A673 (cell line): ENCODE data around the gene ADARB2. TPM values are rescaled to one million over a fixed set of nuclear protein-coding genes. Genes with fewer than 3 reads are reported as not detected.
"Not testable (repeated sequence)": the region's sequence is repeated elsewhere in the genome, so short reads cannot be mapped to it uniquely, and the experiment has no call there.

Experiments
- BruUV-seq: library from RNA; stranded (reverse); fragments of 400-500 nt; replicated peaks from 2 replicates; lab custom pipeline; 2021; lab: Mats Ljungman, UMichigan
- CTCF ChIA-PET: fragments of 300-600 bp; sonication (Branson Sonifier 250); formaldehyde crosslinking; loops from one replicate; lab custom pipeline; 2022; ENCODE audit warnings: antibody characterized with exemption; lab: Charles Lee
- POLR2A ChIA-PET: fragments of 300-600 bp; sonication (Branson Sonifier 250); formaldehyde crosslinking; loops from one replicate; lab custom pipeline; 2022; ENCODE audit warnings: antibody characterized with exemption; ENCODE audit not compliant: low non-redundant PET; lab: Charles Lee
- DNase-seq: peaks from one replicate; pipeline ENCODE4 v3.0.0-alpha.2; 2015; ENCODE audit warnings: low spot score
- H3K27ac ChIP-seq: fragments of 200-600 bp; sonication (generic); 2 replicates; pipeline ENCODE4 v1.5.1; 2016; ENCODE audit warnings: mixed run types, low read depth, mild to moderate bottlenecking, mixed read lengths, antibody characterized with exemption, low read length; ENCODE audit not compliant: poor library complexity, severe bottlenecking
- H3K27me3 ChIP-seq: fragments of 200-600 bp; sonication (generic); replicated peaks from 2 replicates; pipeline ENCODE4 v1.6.1; 2017; ENCODE audit warnings: mixed run types, low read depth, mild to moderate bottlenecking, mixed read lengths, antibody characterized with exemption, low read length; ENCODE audit not compliant: insufficient read depth, poor library complexity
- H3K36me3 ChIP-seq: fragments of 200-600 bp; sonication (generic); 2 replicates; pipeline ENCODE4 v1.6.1; 2016; ENCODE audit warnings: mixed run types, mild to moderate bottlenecking, mixed read lengths, antibody characterized with exemption, low read length; ENCODE audit not compliant: insufficient read depth, poor library complexity, severe bottlenecking
- H3K4me1 ChIP-seq: fragments of 200-600 bp; sonication (generic); 2 replicates; pipeline ENCODE4 v1.6.1; 2017; ENCODE audit warnings: mixed run types, mild to moderate bottlenecking, mixed read lengths, antibody characterized with exemption, low read length; ENCODE audit not compliant: insufficient read depth, poor library complexity, severe bottlenecking
- H3K4me3 ChIP-seq: fragments of 200-600 bp; sonication (generic); 2 replicates; pipeline ENCODE4 v1.5.1; 2016; ENCODE audit warnings: low read depth, mixed run types, mild to moderate bottlenecking, mixed read lengths, low read length; ENCODE audit not compliant: poor library complexity, severe bottlenecking
- H3K9me3 ChIP-seq: fragments of 200-600 bp; sonication (generic); 2 replicates; pipeline ENCODE4 v1.6.1; 2016; ENCODE audit warnings: mixed run types, low read depth, mild to moderate bottlenecking, mixed read lengths, antibody characterized with exemption, low read length; ENCODE audit not compliant: poor library complexity, severe bottlenecking
- CTCF ChIP-seq: fragments of 300-800, 200-600 bp; sonication (generic); conservative IDR thresholded peaks from 2 replicates; pipeline ENCODE4 v1.5.1; 2017; ENCODE audit warnings: low read depth, mild to moderate bottlenecking, antibody characterized with exemption, low read length, moderate library complexity, mixed read lengths
- EZH2 ChIP-seq: fragments of 200-600 bp; sonication (generic); IDR thresholded peaks from 2 replicates; pipeline ENCODE4 v1.6.1; 2017; ENCODE audit warnings: borderline replicate concordance, low read depth, mild to moderate bottlenecking, mixed read lengths, antibody characterized with exemption, low read length; ENCODE audit not compliant: poor library complexity, severe bottlenecking
- intact Hi-C: fragments of 100-400 bp; cut with micrococcal nuclease; formaldehyde crosslinking; loops from one replicate; pipeline ENCODE4 v1.10.0; 2022; ENCODE audit not compliant: unreplicated experiment
- total RNA-seq: library from RNA; stranded (reverse); gene quantifications from 2 replicates; pipeline ENCODE4 v1.2.3, GENCODE V29; 2021

ADARB2 gene
- total RNA-seq, 1 experiment from 2014 or later, result not detected

DNA sequence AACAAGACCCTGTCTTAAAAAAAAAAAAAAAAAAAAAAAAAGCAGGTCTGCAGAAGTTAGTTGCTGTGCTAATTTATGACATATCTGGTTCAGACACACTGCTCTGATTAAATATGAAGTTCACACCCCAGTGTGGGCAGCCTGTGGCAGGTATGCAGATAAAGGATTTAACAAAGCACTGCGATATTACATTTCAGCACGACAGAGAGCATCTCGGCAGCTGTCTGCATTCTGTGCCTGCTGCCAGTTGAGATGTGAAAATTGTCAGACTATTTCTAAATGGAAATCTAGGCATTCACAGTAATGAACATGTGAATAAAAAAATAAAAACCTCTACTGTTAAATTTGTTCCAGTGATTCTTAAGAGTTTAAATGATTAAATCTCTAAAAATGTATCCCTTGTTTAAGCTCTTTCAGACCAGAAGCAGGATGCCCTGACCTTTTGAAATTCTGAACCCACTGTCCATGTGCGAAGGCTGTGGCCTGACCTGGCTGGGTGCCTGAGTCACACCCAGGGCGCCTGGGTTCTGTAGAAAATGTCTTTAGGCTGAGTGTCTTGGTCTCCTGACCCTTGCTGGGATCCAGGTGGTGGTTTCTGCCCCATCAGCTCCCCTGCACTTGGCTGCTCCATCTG lies 408.2 kb downstream of the ADARB2 start:
- CTCF ChIA-PET, result no interaction called here

DNA sequence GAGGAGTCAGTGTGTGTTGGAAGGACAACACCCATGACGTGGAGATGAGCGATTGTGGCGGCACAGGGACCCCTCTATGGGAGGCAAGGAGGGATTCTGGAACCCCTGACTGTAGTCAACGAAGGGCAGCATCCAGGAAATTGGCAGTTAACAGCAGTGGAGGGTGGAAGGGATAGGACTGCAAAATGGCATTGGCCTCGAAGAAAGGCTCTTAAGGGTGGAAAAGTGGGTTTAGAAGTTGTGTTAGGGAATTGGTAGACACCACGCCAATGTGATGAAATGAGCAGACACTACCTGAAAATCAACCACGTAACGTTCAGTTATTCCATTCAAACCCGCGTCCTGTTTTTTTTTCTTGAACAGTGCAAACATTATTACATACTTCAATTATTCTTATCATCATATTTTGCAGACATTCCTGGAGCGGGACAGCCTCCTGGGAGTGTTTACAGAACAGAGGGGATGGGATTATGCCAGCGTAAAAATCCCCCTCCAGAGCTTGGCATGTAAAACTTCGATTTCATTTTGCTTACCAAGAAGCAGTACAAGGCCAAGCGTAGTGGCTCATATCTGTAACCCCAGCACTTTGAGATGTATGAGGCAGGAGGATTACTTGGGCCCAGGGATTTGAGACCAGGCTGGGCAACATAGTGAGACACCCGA lies 409.0 kb downstream of the ADARB2 start:
- no peaks in the 10 kb centered on the region for H3K36me3 ChIP-seq
- intact Hi-C loops, result no loop called here
- BruUV-seq, result no TSS peak
- ChIA-PET POLR2A (no interaction called here), CTCF (no interaction called here)
- no peaks in the 10 kb centered on the region for H3K4me1 ChIP-seq
- peaks cover 62% of the 10 kb centered on the region for H3K27me3 ChIP-seq
- no peak for TF ChIP-seq CTCF
- no peak for TF ChIP-seq EZH2
- no peak overlapping the region for H3K4me3 ChIP-seq
- H3K27ac ChIP-seq, result no peak overlapping the region
- H3K9me3 ChIP-seq, result no peaks in the 10 kb centered on the region
- DNase-seq, result no peak

More for the DNA sequence above, 408.2 kb downstream of the ADARB2 start:
- BruUV-seq, result no TSS peak
- Histone ChIP-seq H3K4me3 (no peak overlapping the region), H3K36me3 (no peaks in the 10 kb centered on the region), H3K4me1 (no peaks in the 10 kb centered on the region), H3K27me3 (peaks cover 62% of the 10 kb centered on the region), H3K27ac (no peak overlapping the region), H3K9me3 (no peaks in the 10 kb centered on the region)
- TF ChIP-seq CTCF (no peak), EZH2 (no peak)
- no peak for DNase-seq
- intact Hi-C loops, result no loop called here
- POLR2A ChIA-PET, result no interaction called here

GRCh38 chr10:1327759-1328158 lies 409.6 kb downstream of the ADARB2 start:
- BruUV-seq, result no TSS peak
- POLR2A ChIA-PET, result no interaction called here
- Histone ChIP-seq H3K27ac (no peak overlapping the region), H3K27me3 (peaks cover 62% of the 10 kb centered on the region), H3K4me3 (no peak overlapping the region), H3K4me1 (no peaks in the 10 kb centered on the region), H3K9me3 (no peaks in the 10 kb centered on the region), H3K36me3 (no peaks in the 10 kb centered on the region)
- no peak for DNase-seq
- CTCF ChIA-PET, result no interaction called here
- intact Hi-C loops, result no loop called here
- no peak for TF ChIP-seq CTCF
- TF ChIP-seq EZH2, result no peak

- H3K27ac ChIP-seq, H3K36me3 ChIP-seq, CTCF ChIA-PET, H3K4me1 ChIP-seq, H3K9me3 ChIP-seq, BruUV-seq, intact Hi-C loops, H3K4me3 ChIP-seq, DNase-seq, POLR2A ChIA-PET: not testable (repeated sequence)
- peaks cover 63% of the 10 kb centered on the region for H3K27me3 ChIP-seq
These were observed 410.8 kb downstream of the ADARB2 start for GRCh38 chr10:1326514-1326913.
